Osteoblast (primary cell): ENCODE data around the gene IL4R. TPM values are rescaled to one million over a fixed set of nuclear protein-coding genes. Genes with fewer than 3 reads are reported as not detected.

Source experiments
- DNase-seq: peaks from one replicate; pipeline ENCODE4 v3.0.0; 2011; ENCODE audit warnings: low spot score, mixed read lengths; ENCODE audit not compliant: insufficient read length; ENCODE audit errors: missing footprints
- H2AFZ ChIP-seq: 2 replicates; pipeline ENCODE4 v1.6.0; 2011; ENCODE audit warnings: mild to moderate bottlenecking, low read length
- H3K27ac ChIP-seq: 2 replicates; pipeline ENCODE4 v1.5.1; 2011; ENCODE audit warnings: mild to moderate bottlenecking, low read depth, low read length, moderate library complexity
- H3K27me3 ChIP-seq: 2 replicates; pipeline ENCODE4 v1.6.0; 2012; ENCODE audit warnings: mild to moderate bottlenecking, control low read depth, inconsistent platforms, low read length, moderate library complexity; ENCODE audit not compliant: insufficient read depth
- H3K36me3 ChIP-seq: 2 replicates; pipeline ENCODE4 v1.5.1; 2011; ENCODE audit warnings: mild to moderate bottlenecking, low read length, control low read depth, moderate library complexity; ENCODE audit not compliant: insufficient read depth
- H3K4me1 ChIP-seq: 2 replicates; pipeline ENCODE4 v1.5.1; 2011; ENCODE audit warnings: mild to moderate bottlenecking, low read length, control low read depth, moderate library complexity; ENCODE audit not compliant: insufficient read depth
- H3K4me2 ChIP-seq: 2 replicates; pipeline ENCODE4 v1.6.0; 2011; ENCODE audit warnings: mild to moderate bottlenecking, low read length; ENCODE audit not compliant: insufficient read depth
- H3K4me3 ChIP-seq: fragments of 200-600 bp; sonication (generic); 3 replicates; pipeline ENCODE4 v1.5.1; 2012; ENCODE audit warnings: mild to moderate bottlenecking, low read length, inconsistent platforms; ENCODE audit not compliant: insufficient read depth
- H3K79me2 ChIP-seq: 2 replicates; pipeline ENCODE4 v1.6.0; 2012; ENCODE audit warnings: mild to moderate bottlenecking, low read length, control low read depth, inconsistent platforms; ENCODE audit not compliant: insufficient read depth
- H3K9me3 ChIP-seq: 2 replicates; pipeline ENCODE4 v1.5.1; 2011; ENCODE audit warnings: low read depth, low read length, control low read depth
- H4K20me1 ChIP-seq: 2 replicates; pipeline ENCODE4 v1.6.0; 2012; ENCODE audit warnings: mild to moderate bottlenecking, low read length, control low read depth; ENCODE audit not compliant: insufficient read depth
- total RNA-seq: library from RNA; depleted of rRNA; stranded (reverse); fragments of >200 nt; gene quantifications from 2 replicates; pipeline ENCODE4 v1.2.3, GENCODE V29; 2012
- TF ChIP-seq, protein P1 (sequence below): IDR thresholded peaks from 2 replicates; pipeline ENCODE4 v1.5.1; 2011; ENCODE audit warnings: mild to moderate bottlenecking, low read depth, low read length, moderate library complexity; ENCODE audit errors: extremely low read depth

IL4R gene
- total RNA-seq, 1 donor: 32.9 TPM

DNA sequence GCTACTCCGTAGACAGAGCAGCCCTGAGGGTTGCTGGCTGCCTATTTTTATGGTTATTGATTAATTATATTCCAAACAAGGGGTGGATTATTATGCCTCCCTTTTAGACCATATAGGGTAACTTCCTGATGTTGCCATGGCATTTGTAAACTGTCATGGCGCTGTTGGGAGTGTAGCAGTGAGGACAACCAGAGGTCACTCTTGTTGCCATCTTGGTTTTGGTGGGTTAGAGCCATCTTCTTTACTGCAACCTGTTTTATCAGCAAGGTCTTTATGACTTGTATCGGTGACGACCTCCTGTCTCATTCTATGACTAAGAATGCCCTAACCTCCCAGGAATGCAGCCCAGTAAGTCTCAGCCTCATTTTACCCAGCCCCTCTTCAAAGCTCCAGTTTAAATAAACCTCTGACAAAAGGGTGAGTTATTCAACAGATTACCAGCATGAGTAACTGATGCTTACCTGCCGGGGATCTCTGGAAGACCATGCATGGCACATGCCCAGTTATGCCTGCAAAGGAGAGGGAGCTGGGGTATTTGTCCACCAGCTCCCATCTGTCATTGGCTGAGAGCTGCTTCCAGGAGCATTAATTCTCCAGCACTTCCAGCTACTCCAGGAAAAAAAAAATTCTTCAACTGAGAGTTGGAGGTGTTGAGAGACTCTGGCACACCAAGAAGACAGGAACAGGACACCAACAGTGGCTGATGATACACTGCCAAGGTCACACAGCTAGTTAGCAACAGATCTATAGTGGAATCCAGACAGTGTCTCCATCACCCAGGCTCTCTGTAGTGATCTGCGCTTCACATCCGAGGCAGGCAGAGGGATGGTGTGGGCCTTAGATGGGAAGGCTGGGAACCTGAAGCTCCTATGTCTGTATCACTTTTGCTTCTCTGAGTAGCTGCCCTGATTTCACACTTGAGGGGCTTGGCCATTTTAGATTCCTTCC, 51.6 kb downstream of the IL4R start:
- peaks cover 30% of the 10 kb centered on the region for H3K36me3 ChIP-seq
- H3K4me1 ChIP-seq: peaks cover 17% of the 10 kb centered on the region
- H3K4me2 ChIP-seq: no peak overlapping the region
- H3K4me3 ChIP-seq: no peak overlapping the region
- no peak for DNase-seq
- H3K79me2 ChIP-seq: no peaks in the 10 kb centered on the region
- H3K9me3 ChIP-seq: no peaks in the 10 kb centered on the region
- H3K27me3 ChIP-seq: no peaks in the 10 kb centered on the region
- H4K20me1 ChIP-seq: no peaks in the 10 kb centered on the region
- peak overlapping the region; percentile 43 for H3K27ac ChIP-seq
- no peak overlapping the region for H2AFZ ChIP-seq
- TF ChIP-seq, protein P1, sequence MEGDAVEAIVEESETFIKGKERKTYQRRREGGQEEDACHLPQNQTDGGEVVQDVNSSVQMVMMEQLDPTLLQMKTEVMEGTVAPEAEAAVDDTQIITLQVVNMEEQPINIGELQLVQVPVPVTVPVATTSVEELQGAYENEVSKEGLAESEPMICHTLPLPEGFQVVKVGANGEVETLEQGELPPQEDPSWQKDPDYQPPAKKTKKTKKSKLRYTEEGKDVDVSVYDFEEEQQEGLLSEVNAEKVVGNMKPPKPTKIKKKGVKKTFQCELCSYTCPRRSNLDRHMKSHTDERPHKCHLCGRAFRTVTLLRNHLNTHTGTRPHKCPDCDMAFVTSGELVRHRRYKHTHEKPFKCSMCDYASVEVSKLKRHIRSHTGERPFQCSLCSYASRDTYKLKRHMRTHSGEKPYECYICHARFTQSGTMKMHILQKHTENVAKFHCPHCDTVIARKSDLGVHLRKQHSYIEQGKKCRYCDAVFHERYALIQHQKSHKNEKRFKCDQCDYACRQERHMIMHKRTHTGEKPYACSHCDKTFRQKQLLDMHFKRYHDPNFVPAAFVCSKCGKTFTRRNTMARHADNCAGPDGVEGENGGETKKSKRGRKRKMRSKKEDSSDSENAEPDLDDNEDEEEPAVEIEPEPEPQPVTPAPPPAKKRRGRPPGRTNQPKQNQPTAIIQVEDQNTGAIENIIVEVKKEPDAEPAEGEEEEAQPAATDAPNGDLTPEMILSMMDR: no peak

DNA sequence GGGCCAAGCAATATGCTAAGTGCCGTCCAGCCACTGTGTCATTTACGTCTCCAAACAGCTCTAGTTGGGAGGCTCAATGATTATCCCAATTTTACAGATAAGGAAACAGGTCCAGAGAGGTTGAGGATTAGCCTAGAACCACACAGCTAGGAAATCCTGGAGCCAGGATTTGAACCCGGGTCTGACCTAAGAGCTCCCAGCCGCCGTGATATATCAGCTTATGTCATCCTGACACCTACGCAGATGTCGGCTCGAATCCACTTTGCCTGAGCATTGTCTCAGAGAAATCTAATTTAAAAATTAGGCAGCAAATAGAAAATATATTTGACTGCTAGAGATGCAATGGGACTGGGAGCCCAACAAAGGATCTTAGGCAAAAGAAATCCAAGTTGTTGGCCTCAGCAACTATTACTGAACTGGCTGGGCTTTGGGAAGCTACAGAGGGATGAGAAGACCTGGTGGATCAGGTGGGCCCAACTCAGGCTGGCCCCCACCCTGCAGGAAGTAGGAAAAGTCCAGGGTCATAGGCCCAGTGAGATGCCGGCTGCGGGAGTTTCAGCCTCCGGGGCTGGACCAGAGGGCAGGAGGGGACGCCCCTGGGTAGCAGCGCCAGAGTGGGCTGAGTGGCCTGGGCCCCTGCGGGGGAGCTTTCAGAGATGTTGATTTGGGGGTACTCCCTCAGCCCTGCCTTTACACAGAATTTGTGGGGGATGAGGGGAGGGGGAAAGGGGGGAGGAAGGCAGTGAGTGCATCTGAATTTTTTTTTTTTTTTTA, 53.1 kb downstream of the IL4R start:
- H3K4me1 ChIP-seq: peaks cover 17% of the 10 kb centered on the region
- peaks cover 21% of the 10 kb centered on the region for H3K36me3 ChIP-seq
- peak overlapping the region; percentile 7 for H3K27ac ChIP-seq
- no peaks in the 10 kb centered on the region for H3K79me2 ChIP-seq
- no peaks in the 10 kb centered on the region for H3K27me3 ChIP-seq
- DNase-seq: no peak
- TF ChIP-seq, protein P1: no peak
- H2AFZ ChIP-seq: no peak overlapping the region
- no peak overlapping the region for H3K4me2 ChIP-seq
- H3K4me3 ChIP-seq: no peak overlapping the region
- no peaks in the 10 kb centered on the region for H4K20me1 ChIP-seq
- H3K9me3 ChIP-seq: no peaks in the 10 kb centered on the region

DNA sequence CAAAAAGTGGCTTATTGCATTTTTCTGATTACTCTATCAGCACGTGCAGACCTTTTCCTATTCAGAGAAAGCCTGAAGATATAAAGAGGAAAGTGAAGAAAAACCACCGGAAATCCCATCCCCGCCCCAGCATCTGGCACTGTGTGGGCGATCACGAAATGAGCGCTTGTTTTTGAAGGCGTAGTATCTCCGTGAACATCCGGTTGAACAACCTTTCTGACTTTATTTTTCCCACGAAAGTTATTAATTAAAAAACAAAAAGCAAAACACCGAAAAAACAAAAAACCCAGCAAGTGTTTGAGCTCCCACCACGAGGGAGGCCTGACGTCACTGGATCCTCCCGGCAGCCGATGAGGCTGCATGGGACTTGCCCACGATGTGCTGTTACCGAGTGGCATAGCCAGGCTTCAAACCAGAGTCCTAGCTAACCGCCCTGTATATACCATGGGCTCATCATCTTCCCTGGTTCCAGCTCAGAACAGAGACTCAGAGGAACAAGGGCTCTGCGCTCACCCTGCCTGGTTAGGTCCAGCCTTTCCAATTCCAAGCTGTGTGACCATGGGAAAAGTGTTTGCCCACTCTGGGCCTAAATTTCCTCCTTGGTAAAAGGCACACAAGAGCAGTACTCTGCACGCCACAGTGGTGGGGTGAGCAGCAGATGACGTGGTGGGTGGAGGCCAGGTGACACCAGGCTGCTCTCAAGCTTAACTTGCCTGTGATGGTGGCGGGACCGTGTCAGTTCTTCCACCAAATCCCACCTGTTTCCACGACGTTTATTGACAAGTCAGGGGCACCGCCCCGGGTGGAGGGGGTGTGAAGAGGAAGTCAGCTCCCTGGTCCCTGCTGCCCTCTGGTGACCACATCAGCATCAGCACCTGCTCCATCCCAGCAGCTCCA, 53.9 kb downstream of the IL4R start:
- Histone ChIP-seq H4K20me1 (no peaks in the 10 kb centered on the region), H3K4me3 (peak overlapping the region; percentile 61), H3K9me3 (no peaks in the 10 kb centered on the region), H3K27me3 (no peaks in the 10 kb centered on the region), H3K27ac (peak overlapping the region; percentile 66), H3K4me1 (peaks cover 17% of the 10 kb centered on the region), H3K79me2 (no peaks in the 10 kb centered on the region), H2AFZ (peak overlapping the region; percentile 75), H3K4me2 (peak overlapping the region; percentile 84), H3K36me3 (peaks cover 13% of the 10 kb centered on the region)
- peak; percentile 94 for DNase-seq
- TF ChIP-seq, protein P1: peak; percentile 67
